ENCODE measurements around the gene TLX2. TPM values are rescaled to one million over a fixed set of nuclear protein-coding genes. Genes with fewer than 3 reads are reported as not detected.

TLX2 gene
- total RNA-seq, 1 experiment from 2014 or later: not detected

GRCh38 chr2:74530239-74531187, 16.3 kb downstream of the TLX2 start:
- H3K36me3 Mint-ChIP-seq (ENCODE audit: insufficient read depth, unreplicated experiment): peaks cover 46% of the 10 kb centered on the region
- intact Hi-C loops (cut with micrococcal nuclease; ENCODE audit: unreplicated experiment): loop anchor here (10.0 kb wide), 1 partner anchor 196 kb away; no protein-coding TSS in a partner anchor
- H3K9me3 Mint-ChIP-seq (ENCODE audit: low read depth, unreplicated experiment): no peaks in the 10 kb centered on the region
- no peak overlapping the region for H3K27ac Mint-ChIP-seq (ENCODE audit: unreplicated experiment)
- H3K27me3 Mint-ChIP-seq (ENCODE audit: unreplicated experiment): peaks cover under 1% of the 10 kb centered on the region
- DNase-seq: no peak
- TF ChIP-seq, protein P1, sequence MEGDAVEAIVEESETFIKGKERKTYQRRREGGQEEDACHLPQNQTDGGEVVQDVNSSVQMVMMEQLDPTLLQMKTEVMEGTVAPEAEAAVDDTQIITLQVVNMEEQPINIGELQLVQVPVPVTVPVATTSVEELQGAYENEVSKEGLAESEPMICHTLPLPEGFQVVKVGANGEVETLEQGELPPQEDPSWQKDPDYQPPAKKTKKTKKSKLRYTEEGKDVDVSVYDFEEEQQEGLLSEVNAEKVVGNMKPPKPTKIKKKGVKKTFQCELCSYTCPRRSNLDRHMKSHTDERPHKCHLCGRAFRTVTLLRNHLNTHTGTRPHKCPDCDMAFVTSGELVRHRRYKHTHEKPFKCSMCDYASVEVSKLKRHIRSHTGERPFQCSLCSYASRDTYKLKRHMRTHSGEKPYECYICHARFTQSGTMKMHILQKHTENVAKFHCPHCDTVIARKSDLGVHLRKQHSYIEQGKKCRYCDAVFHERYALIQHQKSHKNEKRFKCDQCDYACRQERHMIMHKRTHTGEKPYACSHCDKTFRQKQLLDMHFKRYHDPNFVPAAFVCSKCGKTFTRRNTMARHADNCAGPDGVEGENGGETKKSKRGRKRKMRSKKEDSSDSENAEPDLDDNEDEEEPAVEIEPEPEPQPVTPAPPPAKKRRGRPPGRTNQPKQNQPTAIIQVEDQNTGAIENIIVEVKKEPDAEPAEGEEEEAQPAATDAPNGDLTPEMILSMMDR (IDR thresholded peaks at IDR 0.05; ENCODE audit: unreplicated experiment): no peak
- H3K4me1 Mint-ChIP-seq (ENCODE audit: low read depth, unreplicated experiment): peaks cover 28% of the 10 kb centered on the region
- peak overlapping the region; percentile 95 for H3K4me3 Mint-ChIP-seq (ENCODE audit: low read depth, unreplicated experiment)
- BruUV-seq (replicated peaks): no TSS peak
- CTCF ChIA-PET: interaction anchor here (1.0 to 1.9 kb wide), 4 partner anchors 16 to 196 kb away, joined by 3 to 11 read pairs (median 3); partner anchors contain the start of genes CCDC142, TLX2 and TTC31

DNA sequence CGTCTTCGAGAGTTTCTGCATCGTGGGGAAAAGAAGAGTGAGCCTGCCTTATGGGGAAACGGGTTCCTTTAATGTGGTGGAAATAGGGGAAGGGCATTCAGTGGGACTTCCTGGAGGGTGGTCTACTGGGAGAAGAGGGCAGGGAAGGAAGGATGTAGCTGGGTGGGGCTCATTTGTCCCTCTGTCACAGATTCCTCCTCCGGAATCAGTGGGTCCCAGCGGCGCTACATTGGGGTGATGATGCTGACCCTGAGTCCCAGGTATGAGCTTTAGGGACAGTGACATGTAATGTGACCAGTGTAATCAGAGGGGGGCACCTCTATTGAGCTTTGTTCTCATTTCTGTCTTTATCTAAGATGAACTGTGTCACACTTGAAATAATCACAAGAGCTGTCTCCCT, 17.4 kb downstream of the TLX2 start:
- intact Hi-C loops (cut with micrococcal nuclease; ENCODE audit: unreplicated experiment): loop anchor here (1.0 to 10.0 kb wide), 2 partner anchors 48 to 197 kb away; partner anchors contain the start of gene TTC31
- H3K4me1 Mint-ChIP-seq (ENCODE audit: low read depth, unreplicated experiment): peaks cover 28% of the 10 kb centered on the region
- peaks cover 12% of the 10 kb centered on the region for H3K27me3 Mint-ChIP-seq (ENCODE audit: unreplicated experiment)
- no peak overlapping the region for H3K4me3 Mint-ChIP-seq (ENCODE audit: low read depth, unreplicated experiment)
- CTCF ChIA-PET: interaction anchor here (0.7 to 1.9 kb wide), 5 partner anchors 17 to 73 kb away, joined by 3 to 11 read pairs (median 5); partner anchors contain the start of genes CCDC142, TLX2, TTC31 and WBP1
- H3K9me3 Mint-ChIP-seq (ENCODE audit: low read depth, unreplicated experiment): no peaks in the 10 kb centered on the region
- BruUV-seq (replicated peaks): no TSS peak
- H3K36me3 Mint-ChIP-seq (ENCODE audit: insufficient read depth, unreplicated experiment): peaks cover 40% of the 10 kb centered on the region
- TF ChIP-seq, protein P1 (IDR thresholded peaks at IDR 0.05; ENCODE audit: unreplicated experiment): no peak
- H3K27ac Mint-ChIP-seq (ENCODE audit: unreplicated experiment): no peak overlapping the region
- no peak for DNase-seq

DNA sequence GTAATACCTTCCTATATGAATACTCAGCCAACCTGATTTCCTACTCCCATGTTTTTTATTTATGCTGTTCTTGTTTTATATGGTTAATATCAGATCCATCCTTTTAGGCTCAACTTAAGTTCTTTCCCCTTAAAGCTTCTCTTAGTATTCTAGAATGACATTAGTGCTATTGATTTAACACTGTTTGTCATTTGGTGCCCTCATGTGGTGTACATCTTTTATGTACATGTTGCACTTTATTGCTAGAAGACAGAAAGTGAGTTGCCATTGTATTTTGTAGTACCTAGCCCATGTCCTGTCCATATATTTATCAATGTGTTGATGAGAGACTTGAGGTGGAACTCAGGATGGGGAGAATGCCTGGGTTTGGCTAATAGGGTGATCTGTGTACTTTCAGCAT, 18.0 kb downstream of the TLX2 start:
- Mint-ChIP-seq H3K4me1 (ENCODE audit: low read depth, unreplicated experiment) (peaks cover 28% of the 10 kb centered on the region), H3K4me3 (ENCODE audit: low read depth, unreplicated experiment) (no peak overlapping the region), H3K27me3 (ENCODE audit: unreplicated experiment) (peaks cover 18% of the 10 kb centered on the region), H3K9me3 (ENCODE audit: low read depth, unreplicated experiment) (no peaks in the 10 kb centered on the region), H3K27ac (ENCODE audit: unreplicated experiment) (no peak overlapping the region), H3K36me3 (ENCODE audit: insufficient read depth, unreplicated experiment) (peaks cover 34% of the 10 kb centered on the region)
- TF ChIP-seq, protein P1 (IDR thresholded peaks at IDR 0.05; ENCODE audit: unreplicated experiment): no peak
- CTCF ChIA-PET: interaction anchor here (0.7 to 1.9 kb wide), 4 partner anchors 26 to 74 kb away, joined by 3 to 11 read pairs (median 5); partner anchors contain the start of genes CCDC142, TTC31 and WBP1
- no TSS peak for BruUV-seq (replicated peaks)
- DNase-seq: no peak
- intact Hi-C loops (cut with micrococcal nuclease; ENCODE audit: unreplicated experiment): loop anchor here (1.0 to 10.0 kb wide), 2 partner anchors 49 to 197 kb away; partner anchors contain the start of gene TTC31

DNA sequence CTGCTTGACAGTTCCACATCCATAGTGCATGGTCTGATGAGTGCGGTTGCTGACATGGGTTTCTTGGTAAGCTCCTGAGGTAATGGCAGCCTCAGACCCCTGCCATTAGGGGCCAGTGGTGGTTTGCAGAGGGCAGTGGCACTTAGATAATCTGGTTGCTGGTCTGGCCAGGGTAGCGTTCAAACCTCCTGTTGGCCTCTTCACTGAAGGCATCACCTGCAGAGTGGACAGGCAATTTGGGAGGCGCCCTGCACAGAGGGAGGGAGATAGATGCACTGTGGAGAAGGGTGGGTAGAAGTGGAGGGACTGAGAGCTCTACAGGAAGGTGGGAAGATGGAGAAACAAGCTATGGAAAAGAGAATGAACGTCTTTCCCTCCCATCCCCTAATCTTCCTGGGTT, 19.2 kb downstream of the TLX2 start:
- Mint-ChIP-seq H3K4me1 (ENCODE audit: low read depth, unreplicated experiment) (peaks cover 19% of the 10 kb centered on the region), H3K4me3 (ENCODE audit: low read depth, unreplicated experiment) (no peak overlapping the region), H3K9me3 (ENCODE audit: low read depth, unreplicated experiment) (no peaks in the 10 kb centered on the region), H3K27ac (ENCODE audit: unreplicated experiment) (no peak overlapping the region), H3K36me3 (ENCODE audit: insufficient read depth, unreplicated experiment) (peaks cover 28% of the 10 kb centered on the region), H3K27me3 (ENCODE audit: unreplicated experiment) (peaks cover 30% of the 10 kb centered on the region)
- no peak for DNase-seq
- TF ChIP-seq, protein P1 (IDR thresholded peaks at IDR 0.05; ENCODE audit: unreplicated experiment): no peak
- intact Hi-C loops (cut with micrococcal nuclease; ENCODE audit: unreplicated experiment): loop anchor here (10.0 kb wide), 1 partner anchor 199 kb away; no protein-coding TSS in a partner anchor
- no TSS peak for BruUV-seq (replicated peaks)
- CTCF ChIA-PET: no interaction called here

Measured in Calu3 (cell line).